ENCODE data around the gene C13orf46.

The C13orf46 gene

GRCh38 chr13:114015111-114015968 is 41.5 kb upstream of the C13orf46 start:
- H3K4me1 Mint-ChIP-seq (ENCODE audit: low read depth), result peaks cover 6% of the 10 kb centered on the region
- no peaks in the 10 kb centered on the region for H3K27me3 Mint-ChIP-seq (ENCODE audit: low read depth)
- H3K27ac Mint-ChIP-seq, result peak overlapping the region; percentile 60
- no peaks in the 10 kb centered on the region for H3K9me3 Mint-ChIP-seq
- peaks cover 19% of the 10 kb centered on the region for H3K36me3 Mint-ChIP-seq (ENCODE audit: low read depth)
- no peak for DNase-seq (ENCODE audit: low spot score)
- H3K4me3 Mint-ChIP-seq, result no peak overlapping the region

GRCh38 chr13:114013952-114014629 is 40.2 kb upstream of the C13orf46 start:
- Mint-ChIP-seq H3K4me1 (ENCODE audit: low read depth) (peaks cover 6% of the 10 kb centered on the region), H3K27me3 (ENCODE audit: low read depth) (no peaks in the 10 kb centered on the region), H3K27ac (no peak overlapping the region), H3K9me3 (no peaks in the 10 kb centered on the region), H3K4me3 (no peak overlapping the region), H3K36me3 (ENCODE audit: low read depth) (peaks cover 19% of the 10 kb centered on the region)
- no peak for DNase-seq (ENCODE audit: low spot score)

GRCh38 chr13:114013336-114013735 is 39.5 kb upstream of the C13orf46 start:
- Mint-ChIP-seq H3K4me3 (no peak overlapping the region), H3K9me3 (no peaks in the 10 kb centered on the region), H3K27ac (no peak overlapping the region), H3K27me3 (ENCODE audit: low read depth) (no peaks in the 10 kb centered on the region), H3K4me1 (ENCODE audit: low read depth) (peaks cover 6% of the 10 kb centered on the region), H3K36me3 (ENCODE audit: low read depth) (peaks cover 21% of the 10 kb centered on the region)
- DNase-seq (ENCODE audit: low spot score), result no peak

- no peak for DNase-seq (ENCODE audit: low spot score)
- Mint-ChIP-seq H3K27ac (no peak overlapping the region), H3K36me3 (ENCODE audit: low read depth) (peaks cover 21% of the 10 kb centered on the region), H3K4me1 (ENCODE audit: low read depth) (peaks cover 6% of the 10 kb centered on the region), H3K9me3 (no peaks in the 10 kb centered on the region), H3K27me3 (ENCODE audit: low read depth) (no peaks in the 10 kb centered on the region), H3K4me3 (no peak overlapping the region)
Observed at GRCh38 chr13:114012921-114013320, 39.0 kb upstream of the C13orf46 start.

GRCh38 chr13:114012141-114012540 is 38.3 kb upstream of the C13orf46 start:
- Mint-ChIP-seq H3K36me3 (ENCODE audit: low read depth) (peaks cover 21% of the 10 kb centered on the region), H3K27me3 (ENCODE audit: low read depth) (no peaks in the 10 kb centered on the region), H3K4me1 (ENCODE audit: low read depth) (peaks cover 6% of the 10 kb centered on the region), H3K9me3 (no peaks in the 10 kb centered on the region), H3K27ac (no peak overlapping the region), H3K4me3 (no peak overlapping the region)
- no peak for DNase-seq (ENCODE audit: low spot score)

GRCh38 chr13:114011226-114011625 is 37.4 kb upstream of the C13orf46 start:
- H3K4me3 Mint-ChIP-seq, result no peak overlapping the region
- no peak for DNase-seq (ENCODE audit: low spot score)
- peak overlapping the region; percentile 7 for H3K27ac Mint-ChIP-seq
- H3K4me1 Mint-ChIP-seq (ENCODE audit: low read depth), result peaks cover 6% of the 10 kb centered on the region
- H3K9me3 Mint-ChIP-seq, result no peaks in the 10 kb centered on the region
- H3K27me3 Mint-ChIP-seq (ENCODE audit: low read depth), result no peaks in the 10 kb centered on the region
- peaks cover 18% of the 10 kb centered on the region for H3K36me3 Mint-ChIP-seq (ENCODE audit: low read depth)

- Mint-ChIP-seq H3K4me1 (ENCODE audit: low read depth) (peaks cover 6% of the 10 kb centered on the region), H3K9me3 (no peaks in the 10 kb centered on the region), H3K4me3 (no peak overlapping the region), H3K27ac (no peak overlapping the region), H3K36me3 (ENCODE audit: low read depth) (peaks cover 15% of the 10 kb centered on the region), H3K27me3 (ENCODE audit: low read depth) (no peaks in the 10 kb centered on the region)
- no peak for DNase-seq (ENCODE audit: low spot score)
Observed at GRCh38 chr13:114010401-114011101, 36.7 kb upstream of the C13orf46 start.

- Mint-ChIP-seq H3K4me1 (ENCODE audit: low read depth) (peaks cover 6% of the 10 kb centered on the region), H3K4me3 (no peak overlapping the region), H3K36me3 (ENCODE audit: low read depth) (peaks cover 10% of the 10 kb centered on the region), H3K27me3 (ENCODE audit: low read depth) (no peaks in the 10 kb centered on the region), H3K27ac (no peak overlapping the region), H3K9me3 (no peaks in the 10 kb centered on the region)
- DNase-seq (ENCODE audit: low spot score), result no peak
Observed at GRCh38 chr13:114009590-114010400, 35.9 kb upstream of the C13orf46 start.

- H3K4me3 Mint-ChIP-seq, result no peak overlapping the region
- peaks cover 6% of the 10 kb centered on the region for H3K4me1 Mint-ChIP-seq (ENCODE audit: low read depth)
- no peak for DNase-seq (ENCODE audit: low spot score)
- no peaks in the 10 kb centered on the region for H3K9me3 Mint-ChIP-seq
- peaks cover 10% of the 10 kb centered on the region for H3K36me3 Mint-ChIP-seq (ENCODE audit: low read depth)
- no peak overlapping the region for H3K27ac Mint-ChIP-seq
- no peaks in the 10 kb centered on the region for H3K27me3 Mint-ChIP-seq (ENCODE audit: low read depth)
Observed at GRCh38 chr13:114008964-114009589, 35.2 kb upstream of the C13orf46 start.

GRCh38 chr13:114007566-114007965 is 33.7 kb upstream of the C13orf46 start:
- Mint-ChIP-seq H3K27me3 (ENCODE audit: low read depth) (no peaks in the 10 kb centered on the region), H3K4me3 (no peak overlapping the region), H3K9me3 (no peaks in the 10 kb centered on the region), H3K36me3 (ENCODE audit: low read depth) (peaks cover 10% of the 10 kb centered on the region), H3K4me1 (ENCODE audit: low read depth) (peaks cover 6% of the 10 kb centered on the region), H3K27ac (no peak overlapping the region)
- no peak for DNase-seq (ENCODE audit: low spot score)

- no peaks in the 10 kb centered on the region for H3K4me1 Mint-ChIP-seq (ENCODE audit: low read depth)
- no peak for DNase-seq (ENCODE audit: low spot score)
- no peaks in the 10 kb centered on the region for H3K27me3 Mint-ChIP-seq (ENCODE audit: low read depth)
- no peaks in the 10 kb centered on the region for H3K9me3 Mint-ChIP-seq
- no peak overlapping the region for H3K27ac Mint-ChIP-seq
- H3K4me3 Mint-ChIP-seq, result no peak overlapping the region
- peaks cover 6% of the 10 kb centered on the region for H3K36me3 Mint-ChIP-seq (ENCODE audit: low read depth)
Observed at GRCh38 chr13:114005206-114005724, 31.4 kb upstream of the C13orf46 start.

- Mint-ChIP-seq H3K9me3 (no peaks in the 10 kb centered on the region), H3K36me3 (ENCODE audit: low read depth) (peaks cover 6% of the 10 kb centered on the region), H3K27ac (peak overlapping the region; percentile 9), H3K27me3 (ENCODE audit: low read depth) (no peaks in the 10 kb centered on the region), H3K4me1 (ENCODE audit: low read depth) (no peaks in the 10 kb centered on the region), H3K4me3 (no peak overlapping the region)
- DNase-seq (ENCODE audit: low spot score), result no peak
Observed at GRCh38 chr13:114004420-114005205, 30.7 kb upstream of the C13orf46 start.

Measured in T-helper 2 cell treated with Interferon-gamma antibody and Interleukin-4, amounts not matched to agents 5 μg/mL and 100 μg/mL, for 36 hours (primary cell).